Tibial artery (tissue), 4 donors: ENCODE measurements around the gene RGCC.

Experiments
- DNase-seq, 2 donors: peaks; one replicate each; pipeline ENCODE4 v3.0.0-alpha.2; 2019
- H3K27ac ChIP-seq, 2 donors: fragments of 200-600 bp; sonication (generic) in 1 of 2; 1 replicate in 1 of 2; 2 replicates in 1 of 2; pipeline ENCODE4 v1.5.1; 2018 to 2019; ENCODE audit warnings: mild to moderate bottlenecking in 1 of 2
- H3K27me3 ChIP-seq, 2 donors: fragments of 200-600 bp; sonication (generic) in 1 of 2; one replicate each; pipeline versions ENCODE4 v1.5.1 to v1.6.0; 2016 to 2019
- H3K36me3 ChIP-seq, 3 donors: fragments of 200-600 bp; sonication (generic) in 2 of 3; one replicate each; pipeline ENCODE4 v1.5.1; 2016 to 2019; ENCODE audit warnings: mild to moderate bottlenecking in 2 of 3
- H3K4me1 ChIP-seq, 4 donors: fragments of 200-600 bp; sonication (generic) in 2 of 4; 1 replicate in 3 of 4; 2 replicates in 1 of 4; pipeline ENCODE4 v1.5.1; 2016 to 2019
- H3K4me3 ChIP-seq, 2 donors: fragments of 200-600 bp; sonication (generic) in 1 of 2; 1 replicate in 1 of 2; 2 replicates in 1 of 2; pipeline ENCODE4 v1.5.1; 2018 to 2019; ENCODE audit warnings: mild to moderate bottlenecking in 2 of 2
- H3K9me3 ChIP-seq, 3 donors: fragments of 200-600 bp; sonication (generic) in 1 of 3; one replicate each; pipeline ENCODE4 v1.5.1; 2016 to 2019
- CTCF ChIP-seq, 2 experiments: fragments of 200-600 bp in 1 of 2; fragments of 450-650 bp in 1 of 2; IDR thresholded peaks; one replicate each; pipeline ENCODE4 v1.5.1; 2017 to 2019; ENCODE audit warnings: antibody characterized with exemption in 2 of 2, mild to moderate bottlenecking in 1 of 2, moderate library complexity in 1 of 2
- intact Hi-C: fragments of 100-400 bp; cut with DNase I; formaldehyde crosslinking; loops from one replicate; pipeline ENCODE4 v1.15.0; 2023; ENCODE audit warnings: low total_unique reads

The RGCC gene

GRCh38 chr13:41459432-41460073, 2.2 kb downstream of the RGCC start:
- Histone ChIP-seq H3K9me3 (no peaks in the 10 kb centered on the region), H3K27me3 (no peaks in the 10 kb centered on the region), H3K4me1 (peaks cover 0 to 22% (median 10%) of the 10 kb centered on the region in 4 donors), H3K36me3 (peaks cover 0 to 36% (median 0%) of the 10 kb centered on the region in 3 donors), H3K27ac (no peak overlapping the region), H3K4me3 (peak overlapping the region; percentile 60 to 67)
- DNase-seq, result no peak
- intact Hi-C loops, result no loop called here
- no peak for TF ChIP-seq CTCF (IDR thresholded peaks at IDR 0.05)

- Histone ChIP-seq H3K4me1 (peaks cover 0 to 22% (median 10%) of the 10 kb centered on the region in 4 donors), H3K27me3 (no peaks in the 10 kb centered on the region), H3K27ac (no peak overlapping the region), H3K4me3 (peak overlapping the region; percentile 60 to 67), H3K9me3 (no peaks in the 10 kb centered on the region), H3K36me3 (peaks cover 0 to 38% (median 0%) of the 10 kb centered on the region in 3 donors)
- TF ChIP-seq CTCF (IDR thresholded peaks at IDR 0.05), result no peak
- intact Hi-C loops, result no loop called here
- DNase-seq, result no peak
Measured at GRCh38 chr13:41460074-41460465, 2.7 kb downstream of the RGCC start.

GRCh38 chr13:41460930-41461329, 3.6 kb downstream of the RGCC start:
- no peak overlapping the region for H3K4me3 ChIP-seq
- no peak for TF ChIP-seq CTCF (IDR thresholded peaks at IDR 0.05)
- H3K9me3 ChIP-seq, result no peaks in the 10 kb centered on the region
- peaks cover 0 to 22% (median 10%) of the 10 kb centered on the region in 4 donors for H3K4me1 ChIP-seq
- intact Hi-C loops, result no loop called here
- peaks cover 0 to 38% (median 0%) of the 10 kb centered on the region in 3 donors for H3K36me3 ChIP-seq
- no peak overlapping the region for H3K27ac ChIP-seq
- DNase-seq, result no peak
- H3K27me3 ChIP-seq, result no peaks in the 10 kb centered on the region

GRCh38 chr13:41461527-41462139, 4.3 kb downstream of the RGCC start:
- TF ChIP-seq CTCF (IDR thresholded peaks at IDR 0.05), result no peak
- DNase-seq, result no peak
- Histone ChIP-seq H3K27me3 (no peaks in the 10 kb centered on the region), H3K4me3 (no peak overlapping the region), H3K27ac (no peak overlapping the region), H3K4me1 (peaks cover 0 to 26% (median 11%) of the 10 kb centered on the region in 4 donors), H3K9me3 (no peaks in the 10 kb centered on the region), H3K36me3 (peaks cover 0 to 38% (median 0%) of the 10 kb centered on the region in 3 donors)
- intact Hi-C loops, result no loop called here

GRCh38 chr13:41462427-41462826, 5.1 kb downstream of the RGCC start:
- Histone ChIP-seq H3K27me3 (no peaks in the 10 kb centered on the region), H3K27ac (no peak overlapping the region), H3K4me1 (peaks cover 0 to 27% (median 10%) of the 10 kb centered on the region in 4 donors), H3K4me3 (no peak overlapping the region), H3K9me3 (no peaks in the 10 kb centered on the region), H3K36me3 (peaks cover 0 to 38% (median 0%) of the 10 kb centered on the region in 3 donors)
- intact Hi-C loops, result no loop called here
- no peak for DNase-seq
- no peak for TF ChIP-seq CTCF (IDR thresholded peaks at IDR 0.05)
